HepG2 (cell line): ENCODE results near the gene MAPK13. TPM values are rescaled to one million over a fixed set of nuclear protein-coding genes. Genes with fewer than 3 reads are reported as not detected.

ENCODE experiments used
- ATAC-seq: fragments of 200-7000 bp; cut with Tn5 transposase; 3 replicates; pipeline ENCODE4 v1.9.1; 2020; ENCODE audit warnings: mild to moderate bottlenecking, moderate library complexity
- BruUV-seq: library from RNA; stranded (reverse); fragments of 400-500 nt; replicated peaks from 2 replicates; lab custom pipeline; 2021; lab: Mats Ljungman, UMichigan
- CTCF ChIA-PET: fragments of 300-600 bp; formaldehyde crosslinking; extraction: SDS; loops from one replicate; lab custom pipeline; 2021; ENCODE audit warnings: low total read pairs, inconsistent platforms, low intra/inter-chr PET ratio; lab: Yijun Ruan, JAX
- POLR2A ChIA-PET: fragments of 350-600 bp; sonication (Branson Sonifier 250); formaldehyde crosslinking; loops from one replicate; lab custom pipeline; 2020; ENCODE audit warnings: antibody characterized with exemption, inconsistent platforms; lab: Yijun Ruan, JAX
- DNase-seq: peaks from one replicate; pipeline ENCODE4 v3.0.0-alpha.2; 2015; ENCODE audit warnings: low spot score
- FAIRE-seq: peaks from 3 replicates; lab custom pipeline; 2011; peaks lifted over from hg19 to GRCh38; lab: Jason Lieb, UNC
- H2AFZ ChIP-seq: one replicate; pipeline ENCODE4 v1.6.1; 2011; ENCODE audit warnings: low read length, inconsistent platforms
- H3K27ac ChIP-seq: fragments of 300-600 bp; 3 replicates; pipeline ENCODE4 v1.8.0; 2011; ENCODE audit warnings: mixed run types, mild to moderate bottlenecking, mixed read lengths, low read length, inconsistent platforms; ENCODE audit not compliant: insufficient read depth; ENCODE audit errors: extremely low read length
- H3K27me3 ChIP-seq, 2 experiments: fragments of 200-600 bp in 1 of 2; 2 replicates in 1 of 2; 3 replicates in 1 of 2; pipeline versions ENCODE4 v1.6.0 to v1.8.0; 2011; ENCODE audit warnings: low read length in 2 of 2, mild to moderate bottlenecking in 2 of 2, moderate library complexity in 2 of 2, inconsistent platforms in 1 of 2; ENCODE audit not compliant: insufficient read depth in 2 of 2, control insufficient read depth in 1 of 2
- H3K36me3 ChIP-seq, 2 experiments: fragments of 200-600 bp in 1 of 2; replicated peaks in 1 of 2; 2 replicates in 1 of 2; 3 replicates in 1 of 2; pipeline versions ENCODE4 v1.5.1 to v1.8.0; 2011; ENCODE audit warnings: low read length in 2 of 2, inconsistent platforms in 1 of 2; ENCODE audit not compliant: insufficient read depth in 2 of 2, control insufficient read depth in 1 of 2
- H3K4me1 ChIP-seq: 2 replicates; pipeline ENCODE4 v1.5.1; 2012; ENCODE audit warnings: low read length, inconsistent platforms; ENCODE audit not compliant: insufficient read depth
- H3K4me2 ChIP-seq: 2 replicates; pipeline ENCODE4 v1.6.0; 2011; ENCODE audit warnings: low read depth, low read length, inconsistent platforms
- H3K4me3 ChIP-seq, 3 experiments: fragments of 200-600 bp in 1 of 3; sonication (generic), shearing (Covaris generic) in 1 of 3; replicated peaks in 1 of 3; 2 replicates each; pipeline ENCODE4 v1.5.1; 2011 to 2016; ENCODE audit warnings: low read length in 3 of 3, inconsistent platforms in 2 of 3, low read depth in 2 of 3, mild to moderate bottlenecking in 2 of 3, control low read depth in 1 of 3, mixed read lengths in 1 of 3; ENCODE audit not compliant: insufficient read depth in 1 of 3
- H3K79me2 ChIP-seq: one replicate; pipeline ENCODE4 v1.6.1; 2011; ENCODE audit warnings: low read length, inconsistent platforms; ENCODE audit not compliant: insufficient read depth
- H3K9ac ChIP-seq: 2 replicates; pipeline ENCODE4 v1.6.0; 2011; ENCODE audit warnings: mild to moderate bottlenecking, low read depth, low read length, inconsistent platforms; ENCODE audit not compliant: insufficient read depth
- H3K9me3 ChIP-seq: 2 replicates; pipeline ENCODE4 v1.5.1; 2012; ENCODE audit warnings: mild to moderate bottlenecking, low read length
- H4K20me1 ChIP-seq: 2 replicates; pipeline ENCODE4 v1.6.0; 2011; ENCODE audit warnings: inconsistent platforms, mild to moderate bottlenecking, low read length, moderate library complexity; ENCODE audit not compliant: insufficient read depth
- ADNP ChIP-seq: sonication (generic); formaldehyde crosslinking; IDR thresholded peaks from 2 replicates; pipeline ENCODE4 v1.4.0; 2020; ENCODE audit warnings: missing genetic modification reagents
- CEBPB ChIP-seq: IDR thresholded peaks from 2 replicates; pipeline ENCODE4 v1.6.1; 2011; ENCODE audit warnings: low read depth, low read length, improper control_type of control experiment, borderline replicate concordance
- KAT8 ChIP-seq: IDR thresholded peaks from 2 replicates; pipeline ENCODE4 v1.6.1; 2016; ENCODE audit warnings: missing genetic modification reagents, missing compliant biosample characterization
- MIER2 ChIP-seq: IDR thresholded peaks from 2 replicates; pipeline ENCODE4 v1.6.1; 2016; ENCODE audit warnings: missing biosample characterization, missing genetic modification reagents
- MTF1 ChIP-seq: sonication (generic); formaldehyde crosslinking; IDR thresholded peaks from 2 replicates; pipeline ENCODE4 v1.5.0; 2020; ENCODE audit warnings: missing genetic modification reagents
- NFATC3 ChIP-seq: sonication (generic); formaldehyde crosslinking; IDR thresholded peaks from 2 replicates; pipeline ENCODE4 v1.5.1; 2020; ENCODE audit warnings: mild to moderate bottlenecking, missing genetic modification reagents
- YEATS4 ChIP-seq: sonication (generic); formaldehyde crosslinking; IDR thresholded peaks from 2 replicates; pipeline ENCODE4 v1.4.0; 2020; ENCODE audit warnings: missing genetic modification reagents, borderline replicate concordance
- WGBS: methylation state at CpG from one replicate; pipeline ENCODE4 v1.1.6; 2017; ENCODE audit warnings: low lambda C conversion rate; 5-methylcytosine and 5-hydroxymethylcytosine counted together
- in situ Hi-C: cut with HindIII; loops from 2 replicates; pipeline ENCODE4 v1.10.0; 2017; ENCODE audit warnings: low pct_unique_long_range_greater_than_20kb; ENCODE audit not compliant: extremely low pct_ligation_motif_present
- intact Hi-C: fragments of 100-400 bp; cut with micrococcal nuclease; formaldehyde crosslinking; loops from one replicate; pipeline ENCODE4 v1.10.0; 2022; ENCODE audit not compliant: unreplicated experiment
- polyA plus RNA-seq, 8 experiments: library from polyadenylated mRNA; depleted of rRNA in 3 of 8; stranded (reverse) in 7 of 8; unstranded in 1 of 8; fragments of >200 nt; fragmentation: Illumina TruSeq in 4 of 8; extraction: Trizol in 4 of 8; gene quantifications; 2 replicates each; pipeline versions ENCODE4 v1.2.1 to v1.2.3, GENCODE V29; 2011 to 2016; ENCODE audit warnings: low read depth in 4 of 8, missing spikeins in 1 of 8, mixed read lengths in 1 of 8; ENCODE audit not compliant: insufficient read depth in 1 of 8
- total RNA-seq, 5 experiments: library from RNA; depleted of rRNA; stranded (reverse); fragments of >200 nt; fragmentation: Illumina TruSeq; extraction: Trizol; gene quantifications; 2 replicates each; pipeline ENCODE4 v1.2.3, GENCODE V29; 2016; ENCODE audit warnings: low read depth in 1 of 5

MAPK13 gene
- total and polyA plus RNA-seq, 2 of the 13 experiments (the other 11 are each of a cell fraction or from before 2014, with no cell fraction given): 12.7 to 43.4 TPM

GRCh38 chr6:36135053-36135731 is 4.9 kb downstream of the MAPK13 start:
- ChIA-PET CTCF (no interaction called here), POLR2A (interaction anchor here (1.5 kb wide), 1 partner anchor 9 kb away, joined by 3 read pairs; no protein-coding TSS in a partner anchor)
- Histone ChIP-seq H3K9me3 (no peaks in the 10 kb centered on the region), H3K27me3 (no peaks in the 10 kb centered on the region), H3K4me3 (no peak overlapping the region), H2AFZ (no peak overlapping the region), H3K4me1 (peaks cover 33% of the 10 kb centered on the region), H3K4me2 (no peak overlapping the region), H3K9ac (no peak overlapping the region), H3K36me3 (peaks cover 21 to 53% of the 10 kb centered on the region in 2 experiments), H3K27ac (no peak overlapping the region), H4K20me1 (no peaks in the 10 kb centered on the region), H3K79me2 (no peaks in the 10 kb centered on the region)
- FAIRE-seq (no peak), ATAC-seq (no peak), DNase-seq (no peak)
- no TSS peak for BruUV-seq
- in situ Hi-C loops (no loop called here), intact Hi-C loops (no loop called here)
- 93% methylated on average over 13 of the region's 13 CpGs for WGBS
- peak; percentile 57 for TF ChIP-seq CEBPB
- TF ChIP-seq NFATC3 (CRISPR knock-in tag): no peak

GRCh38 chr6:36136034-36136433 is 5.7 kb downstream of the MAPK13 start:
- POLR2A ChIA-PET: interaction anchor here (1.5 kb wide), 1 partner anchor 9 kb away, joined by 3 read pairs; no protein-coding TSS in a partner anchor
- intact Hi-C loops: no loop called here
- WGBS: 93% methylated on average over 2 of the region's 2 CpGs
- peaks cover 31% of the 10 kb centered on the region for H3K4me1 ChIP-seq
- no peak overlapping the region for H3K4me3 ChIP-seq
- no peak overlapping the region for H3K9ac ChIP-seq
- H3K4me2 ChIP-seq: no peak overlapping the region
- ATAC-seq: no peak
- no TSS peak for BruUV-seq
- in situ Hi-C loops: no loop called here
- FAIRE-seq: no peak
- H3K27ac ChIP-seq: no peak overlapping the region
- no peaks in the 10 kb centered on the region for H3K79me2 ChIP-seq
- no peak overlapping the region for H2AFZ ChIP-seq
- H3K36me3 ChIP-seq: peaks cover 21 to 56% of the 10 kb centered on the region in 2 experiments
- CTCF ChIA-PET: no interaction called here
- no peaks in the 10 kb centered on the region for H4K20me1 ChIP-seq
- DNase-seq: no peak
- H3K9me3 ChIP-seq: no peaks in the 10 kb centered on the region
- TF ChIP-seq ADNP (CRISPR knock-in tag): no peak
- TF ChIP-seq KAT8: no peak
- TF ChIP-seq YEATS4: no peak
- no peak for TF ChIP-seq MTF1 (CRISPR knock-in tag)
- no peak for TF ChIP-seq MIER2 (CRISPR knock-in tag)
- H3K27me3 ChIP-seq: no peaks in the 10 kb centered on the region
